HG02840 (cell line): ENCODE data around the gene TMSB4X.
"Not testable (repeated sequence)": the region's sequence is repeated elsewhere in the genome, so short reads cannot be mapped to it uniquely, and the experiment has no call there.

Experiments used
- ATAC-seq: cut with Tn5 transposase; IDR thresholded peaks from one replicate; pipeline ENCODE4 v1.9.1; 2021; ENCODE audit warnings: mild to moderate bottlenecking, moderate library complexity, moderate number of reproducible peaks; ENCODE audit not compliant: unreplicated experiment, low FRiP score

TMSB4X gene

DNA sequence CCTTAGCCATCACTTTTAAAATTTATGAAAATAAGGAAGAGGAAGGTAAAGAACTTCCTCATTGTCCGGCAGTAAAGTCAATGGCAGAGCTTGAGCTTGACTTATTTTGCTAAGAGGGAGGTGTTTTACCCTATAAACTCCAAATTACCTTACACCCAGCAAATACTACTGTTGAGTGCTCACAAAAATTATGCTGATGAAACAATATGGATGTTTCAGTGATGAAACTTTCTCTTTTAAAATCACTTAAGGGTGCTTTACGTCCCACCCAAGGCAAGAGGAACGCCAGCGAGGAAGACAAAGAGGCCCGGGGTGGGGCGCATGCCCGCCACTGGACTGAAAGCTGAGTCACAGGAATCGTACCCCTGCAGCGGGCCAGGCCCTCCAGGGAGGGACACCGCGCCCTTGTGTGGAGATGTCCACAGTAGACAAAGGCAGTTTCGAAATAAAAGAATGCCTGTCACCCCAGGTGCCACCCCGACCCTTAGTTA is 560 bp upstream of the TMSB4X start:
- ATAC-seq: no peak

DNA sequence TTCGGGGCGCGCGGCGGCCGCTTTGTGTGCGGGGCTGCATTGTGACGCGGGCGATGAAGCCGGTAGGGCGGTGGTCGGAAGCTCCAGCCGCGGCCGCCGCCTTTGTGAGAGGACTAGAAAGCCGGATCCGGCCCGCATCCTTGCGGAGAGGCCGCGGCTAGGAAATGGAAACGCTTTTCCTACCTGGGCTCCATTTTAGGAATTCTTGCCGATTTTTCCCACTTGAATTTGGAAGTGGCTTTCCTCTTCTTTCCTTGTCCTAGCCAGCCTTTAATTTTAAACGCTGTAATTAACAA is 708 bp downstream of the TMSB4X start:
- no peak for ATAC-seq

DNA sequence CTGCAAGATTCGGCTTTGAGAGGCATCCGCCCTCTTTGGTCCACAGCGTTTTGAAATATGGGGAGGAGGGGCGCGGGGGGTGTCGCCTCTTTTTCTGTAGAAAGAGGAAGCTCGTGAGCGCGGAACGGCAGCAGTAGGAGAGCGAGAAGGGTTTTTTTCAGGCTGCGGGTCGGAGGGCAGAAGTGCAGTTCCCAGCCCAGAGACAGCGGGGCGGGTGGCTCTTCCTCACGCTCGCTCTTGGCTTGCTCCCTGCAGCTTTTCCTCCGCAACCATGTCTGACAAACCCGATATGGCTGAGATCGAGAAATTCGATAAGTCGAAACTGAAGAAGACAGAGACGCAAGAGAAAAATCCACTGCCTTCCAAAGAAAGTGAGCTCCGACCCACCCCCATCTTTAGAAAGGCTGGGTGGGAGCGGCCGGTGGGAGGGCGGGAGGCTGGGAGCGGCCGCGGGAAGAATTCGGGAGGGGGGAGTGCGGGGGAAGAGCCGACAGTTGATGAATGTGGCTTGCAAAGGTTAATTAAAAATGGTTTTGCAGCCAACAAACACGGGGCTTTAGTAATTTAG is 1.2 kb downstream of the TMSB4X start:
- ATAC-seq: no peak

DNA sequence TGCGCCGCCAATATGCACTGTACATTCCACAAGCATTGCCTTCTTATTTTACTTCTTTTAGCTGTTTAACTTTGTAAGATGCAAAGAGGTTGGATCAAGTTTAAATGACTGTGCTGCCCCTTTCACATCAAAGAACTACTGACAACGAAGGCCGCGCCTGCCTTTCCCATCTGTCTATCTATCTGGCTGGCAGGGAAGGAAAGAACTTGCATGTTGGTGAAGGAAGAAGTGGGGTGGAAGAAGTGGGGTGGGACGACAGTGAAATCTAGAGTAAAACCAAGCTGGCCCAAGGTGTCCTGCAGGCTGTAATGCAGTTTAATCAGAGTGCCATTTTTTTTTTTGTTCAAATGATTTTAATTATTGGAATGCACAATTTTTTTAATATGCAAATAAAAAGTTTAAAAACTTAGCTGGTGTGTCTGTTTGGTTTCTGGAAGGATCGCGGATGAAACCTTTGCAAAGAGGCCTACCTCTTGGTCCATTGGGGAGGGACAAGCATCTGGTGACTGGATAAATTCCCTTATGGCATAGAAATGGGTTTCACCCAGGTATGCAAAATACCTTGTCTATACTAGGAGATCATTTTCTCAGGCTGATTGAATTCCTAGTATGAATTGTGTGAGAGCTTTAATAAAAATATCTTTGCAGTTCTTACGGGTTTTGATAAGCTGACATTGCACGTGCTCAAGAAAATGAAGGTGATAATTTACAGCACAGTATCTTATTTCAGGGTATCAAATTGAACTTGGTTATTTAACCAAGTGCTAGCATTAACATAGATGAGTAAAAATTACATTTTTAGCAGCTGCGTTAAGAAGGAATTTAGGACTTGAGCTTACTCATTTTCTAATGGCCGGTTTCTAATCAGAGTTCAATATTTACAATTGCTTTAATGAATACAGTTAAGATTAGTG is 2.2 kb downstream of the TMSB4X start:
- ATAC-seq: not testable (repeated sequence)

DNA sequence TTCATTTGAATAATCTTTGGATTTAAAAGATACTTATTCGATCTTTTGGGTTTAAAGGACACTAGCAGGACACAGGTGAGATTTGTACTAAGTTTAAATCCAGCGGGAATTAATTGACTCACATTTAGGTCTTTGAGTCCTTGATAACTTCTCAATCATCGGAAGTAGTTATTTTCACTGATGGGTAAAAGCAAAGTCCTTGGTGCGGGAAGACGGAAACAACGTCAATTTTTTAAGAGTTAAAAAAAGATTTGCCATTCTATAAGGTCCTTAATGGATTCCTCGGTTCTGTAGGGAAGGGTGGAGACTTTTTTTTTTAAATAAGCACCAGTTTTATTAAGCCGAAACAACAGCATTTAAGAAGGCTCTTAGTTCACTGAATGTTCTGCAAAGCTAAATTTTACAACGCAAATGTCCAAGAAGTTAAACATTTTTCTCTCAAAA is 2.9 kb downstream of the TMSB4X start:
- peak; percentile 13 for ATAC-seq

GRCh38 chrX:12978205-12979025 is 3.5 kb downstream of the TMSB4X start:
- ATAC-seq: peak; percentile 52

DNA sequence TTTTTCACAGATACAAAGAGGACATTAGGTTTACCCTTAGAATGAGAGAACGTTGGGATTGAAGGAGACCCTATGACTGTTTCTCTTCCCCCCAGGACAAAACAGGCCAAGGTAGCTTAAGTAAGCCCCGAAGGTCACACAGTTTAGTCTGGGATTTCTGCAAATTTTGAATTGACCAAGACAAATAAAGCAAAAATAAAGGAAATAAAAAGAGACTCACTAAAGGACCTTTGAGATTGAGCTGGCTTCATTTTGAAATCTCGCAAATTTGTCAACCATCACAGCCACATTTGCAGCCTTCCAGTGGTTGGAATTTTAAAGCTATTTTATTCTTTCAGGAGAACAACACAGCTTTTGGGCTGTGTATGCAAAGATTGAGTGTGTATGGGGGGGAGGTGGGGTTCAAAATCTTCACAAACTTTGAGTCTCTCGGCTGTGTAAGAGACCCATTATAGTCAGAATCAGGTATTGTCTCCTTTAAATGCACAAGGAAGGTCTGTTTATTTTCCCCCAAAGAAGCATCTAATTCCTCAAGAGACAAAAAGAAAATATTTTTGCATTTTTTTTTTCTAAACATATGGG is 4.2 kb downstream of the TMSB4X start:
- ATAC-seq: no peak

DNA sequence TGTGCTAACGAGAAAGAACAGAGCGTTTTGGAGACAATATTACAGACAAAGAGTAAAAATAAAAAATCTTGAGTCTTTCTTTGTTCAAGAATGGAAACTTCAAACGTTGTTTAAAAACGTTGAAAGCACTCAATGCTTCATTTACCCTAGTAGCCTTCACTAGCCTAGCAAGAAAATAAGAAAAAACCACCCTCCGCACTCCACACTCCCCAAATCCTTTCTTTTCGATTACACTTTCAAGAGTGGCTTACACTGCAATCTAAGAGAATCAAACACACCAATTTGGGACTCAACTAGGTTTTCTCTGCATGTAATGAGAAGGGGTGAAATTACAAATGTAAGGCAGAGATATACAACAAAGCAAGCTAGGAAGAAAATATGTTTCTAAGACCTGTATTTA is 4.7 kb downstream of the TMSB4X start:
- no peak for ATAC-seq

- ATAC-seq: not testable (repeated sequence)
Measured at GRCh38 chrX:12980039-12980438, 5.1 kb downstream of the TMSB4X start.

DNA sequence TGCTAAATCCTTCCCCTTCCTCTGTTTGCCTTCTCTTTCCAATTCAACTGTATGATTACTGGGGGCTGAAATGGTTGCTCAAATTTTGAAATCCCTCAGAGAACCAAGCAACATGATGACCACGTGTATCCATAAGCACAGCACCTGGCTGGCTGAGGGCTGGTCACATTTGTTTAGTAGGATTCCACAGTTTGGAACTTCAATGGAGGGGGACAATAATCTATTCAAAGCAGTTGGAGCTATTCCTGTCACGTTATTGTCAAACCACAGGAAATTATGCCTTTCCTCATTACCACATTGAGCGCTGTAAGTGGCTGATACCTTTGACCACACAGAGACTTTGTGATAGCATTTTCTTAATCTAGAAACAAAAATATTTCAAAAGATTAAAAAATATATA is 7.0 kb downstream of the TMSB4X start:
- ATAC-seq: no peak

DNA sequence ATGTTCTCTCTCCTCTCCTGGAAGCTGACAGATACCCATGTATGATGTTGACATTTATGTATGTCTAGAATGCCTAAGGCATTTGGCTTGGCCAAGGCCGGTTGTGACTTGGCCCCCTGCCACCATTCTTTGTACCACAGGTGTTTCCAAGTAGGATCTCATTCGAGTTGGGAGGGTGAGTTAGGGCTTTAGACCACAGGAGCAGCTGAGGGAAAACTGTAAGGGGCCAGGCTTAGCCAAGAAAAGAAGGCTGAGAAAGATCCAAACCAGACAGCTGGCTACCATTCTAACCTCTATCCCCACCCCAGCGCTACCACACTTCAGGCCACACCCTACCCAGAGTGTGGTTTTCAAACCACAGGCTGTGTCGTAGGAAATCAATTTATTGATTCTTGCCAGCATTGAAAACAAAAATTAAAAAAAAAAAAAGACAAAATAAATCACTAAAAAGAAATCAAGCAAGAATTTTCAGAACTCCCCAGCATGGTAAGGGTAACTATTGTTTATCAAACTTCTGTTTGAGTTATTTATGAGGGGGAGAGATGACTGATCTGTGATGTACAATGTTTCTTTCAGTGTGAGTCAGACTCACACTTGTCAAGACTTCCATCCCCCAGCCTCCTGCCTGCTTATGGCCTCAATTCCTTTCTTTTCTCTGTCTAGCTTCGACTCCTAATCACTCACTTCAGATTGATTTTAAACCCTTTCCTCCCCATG is 9.9 kb downstream of the TMSB4X start:
- ATAC-seq: peak; percentile 71

- no peak for ATAC-seq
Measured at GRCh38 chrX:12985331-12985730, 10.4 kb downstream of the TMSB4X start.

DNA sequence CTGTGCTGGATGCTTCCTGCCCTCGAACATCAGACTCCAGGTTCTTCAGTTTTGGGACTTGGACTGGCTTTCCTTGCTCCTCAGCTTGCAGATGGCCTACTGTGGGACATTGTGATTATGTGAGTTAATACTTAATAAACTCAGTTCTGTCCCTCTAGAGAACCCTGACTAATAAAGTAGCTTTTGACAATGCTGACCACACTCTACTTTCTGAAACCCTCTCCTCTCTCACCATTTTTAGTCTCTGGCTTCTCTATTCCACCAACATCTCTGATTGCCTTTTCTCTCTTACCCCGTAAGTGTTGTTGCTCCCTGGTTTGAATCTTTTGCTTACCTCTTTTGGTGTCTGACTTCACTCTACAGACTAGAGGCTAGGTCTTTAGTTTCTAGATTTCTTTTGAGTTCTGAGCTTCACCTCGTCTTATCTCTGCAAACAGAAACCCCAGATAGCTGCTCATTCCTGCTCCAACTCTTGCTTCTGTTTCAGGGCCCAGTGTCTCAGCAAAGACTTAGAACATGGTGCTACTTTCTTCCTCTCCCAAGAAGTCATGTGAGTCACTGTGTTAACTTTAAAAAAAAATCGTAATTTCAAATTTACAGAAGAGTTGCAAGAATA is 11.4 kb downstream of the TMSB4X start:
- ATAC-seq: no peak

- ATAC-seq: no peak
Measured at GRCh38 chrX:12986886-12987285, 12.0 kb downstream of the TMSB4X start.

- no peak for ATAC-seq
Measured at GRCh38 chrX:12987340-12987739, 12.4 kb downstream of the TMSB4X start.

GRCh38 chrX:12987900-12988594 is 13.1 kb downstream of the TMSB4X start:
- no peak for ATAC-seq

- no peak for ATAC-seq
Measured at GRCh38 chrX:12988797-12989196, 13.9 kb downstream of the TMSB4X start.

- ATAC-seq: no peak
Measured at GRCh38 chrX:12989461-12989860, 14.6 kb downstream of the TMSB4X start.

DNA sequence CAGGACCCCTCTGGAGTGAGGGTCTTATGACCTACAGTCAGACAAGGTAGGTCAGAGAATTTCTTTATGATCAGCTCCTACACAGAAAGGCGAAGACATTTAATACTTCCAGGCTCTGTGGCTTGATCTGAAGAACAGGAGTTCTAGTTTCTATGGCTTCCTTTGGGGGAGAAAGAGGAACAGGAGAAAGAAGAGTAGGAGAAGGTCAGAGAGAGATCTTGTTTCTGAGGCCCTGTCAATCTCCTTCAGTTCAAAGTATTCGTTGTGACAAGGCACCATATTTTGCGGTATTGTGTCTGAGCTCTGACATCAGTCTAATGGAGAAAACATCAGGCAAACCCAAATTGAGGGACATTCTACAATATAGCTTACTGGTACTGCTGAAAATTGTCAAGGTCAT is 16.7 kb downstream of the TMSB4X start:
- no peak for ATAC-seq
